ENCODE results near the gene COPRS.
"Not testable (repeated sequence)": the region's sequence is repeated elsewhere in the genome, so short reads cannot be mapped to it uniquely, and the experiment has no call there.

Gene COPRS

DNA sequence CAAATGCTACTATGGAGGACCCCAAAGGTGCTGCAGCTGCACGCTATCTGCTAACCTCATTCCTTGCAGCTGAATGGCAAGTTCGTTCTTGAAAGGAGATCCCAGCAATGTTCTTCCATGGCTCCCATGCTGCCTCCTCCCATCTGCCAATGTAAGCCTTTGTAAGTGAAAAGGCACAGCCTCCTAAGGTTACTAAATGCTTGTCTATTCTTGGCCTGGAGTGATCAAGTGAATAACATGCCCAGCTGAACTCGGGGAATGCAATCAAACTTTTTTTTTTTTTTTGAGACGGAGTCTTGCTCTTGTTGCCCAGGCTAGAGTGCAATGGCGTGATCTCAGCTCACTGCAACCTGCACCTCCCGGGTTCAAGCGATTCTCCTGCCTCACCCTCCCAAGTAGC is 49.2 kb downstream of the COPRS start:
- DNase-seq = not testable (repeated sequence)

DNA sequence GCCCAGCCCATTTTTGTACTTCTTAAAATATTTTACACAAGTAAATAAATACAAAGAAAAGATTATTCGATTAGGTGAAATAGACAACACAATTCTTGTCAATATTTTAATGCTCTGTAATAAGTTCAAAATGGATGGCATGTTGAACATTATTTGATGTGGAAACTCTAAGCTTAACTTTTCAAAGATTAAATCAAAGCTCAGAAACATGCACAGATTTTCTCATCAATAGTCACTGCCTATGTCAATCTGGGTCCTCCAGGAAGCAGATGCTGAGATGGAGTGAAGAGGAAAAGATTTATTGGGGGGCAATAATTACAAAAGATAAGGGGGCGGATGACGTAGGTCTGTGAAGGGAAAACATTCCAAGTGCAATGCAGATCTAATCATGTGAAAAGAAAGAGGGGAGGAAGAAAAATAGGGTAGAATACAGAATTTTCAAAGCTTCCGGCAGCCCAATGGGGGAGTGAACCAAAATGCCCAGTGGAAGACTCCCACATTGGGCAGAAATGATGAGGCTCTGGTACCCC is 50.5 kb downstream of the COPRS start:
- DNase-seq = no peak

DNA sequence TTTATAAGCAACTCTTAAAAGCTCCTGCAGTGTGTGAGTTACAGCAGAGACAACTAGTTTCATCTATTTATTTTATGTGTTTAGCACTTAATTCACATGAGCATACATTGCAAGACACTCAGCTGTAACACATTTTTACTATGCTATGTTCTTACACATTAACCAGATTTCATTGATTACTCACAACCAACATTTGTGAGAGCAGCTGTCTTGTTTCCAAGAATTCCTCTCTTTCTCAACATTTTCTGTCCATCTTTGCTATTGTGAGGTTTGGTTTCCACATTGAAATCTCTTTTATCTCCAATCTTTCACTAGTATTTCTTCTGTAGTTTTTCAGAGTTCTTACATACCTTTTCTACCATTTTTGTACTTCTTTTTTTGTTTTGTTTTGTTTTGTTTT is 51.2 kb downstream of the COPRS start:
- DNase-seq = no peak

DNA sequence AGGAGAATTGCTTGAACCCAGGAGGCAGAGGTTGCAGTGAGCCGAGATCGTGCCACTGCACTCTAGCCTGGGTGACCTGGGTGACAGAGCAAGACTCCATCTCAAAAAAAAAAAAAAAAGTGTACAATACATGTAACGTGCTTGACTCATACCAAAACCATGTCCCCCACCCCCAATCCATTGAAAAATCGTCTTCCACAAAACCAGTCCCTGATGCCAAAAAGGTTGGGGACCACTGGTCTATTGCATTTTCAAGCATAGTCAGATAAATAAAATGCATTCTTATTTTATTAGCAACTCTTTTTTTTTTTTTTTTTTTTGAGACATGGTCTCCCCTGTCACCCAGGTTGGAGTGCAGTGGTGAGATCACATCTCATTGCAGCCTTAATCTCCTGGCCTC is 52.1 kb downstream of the COPRS start:
- DNase-seq = no peak

DNA sequence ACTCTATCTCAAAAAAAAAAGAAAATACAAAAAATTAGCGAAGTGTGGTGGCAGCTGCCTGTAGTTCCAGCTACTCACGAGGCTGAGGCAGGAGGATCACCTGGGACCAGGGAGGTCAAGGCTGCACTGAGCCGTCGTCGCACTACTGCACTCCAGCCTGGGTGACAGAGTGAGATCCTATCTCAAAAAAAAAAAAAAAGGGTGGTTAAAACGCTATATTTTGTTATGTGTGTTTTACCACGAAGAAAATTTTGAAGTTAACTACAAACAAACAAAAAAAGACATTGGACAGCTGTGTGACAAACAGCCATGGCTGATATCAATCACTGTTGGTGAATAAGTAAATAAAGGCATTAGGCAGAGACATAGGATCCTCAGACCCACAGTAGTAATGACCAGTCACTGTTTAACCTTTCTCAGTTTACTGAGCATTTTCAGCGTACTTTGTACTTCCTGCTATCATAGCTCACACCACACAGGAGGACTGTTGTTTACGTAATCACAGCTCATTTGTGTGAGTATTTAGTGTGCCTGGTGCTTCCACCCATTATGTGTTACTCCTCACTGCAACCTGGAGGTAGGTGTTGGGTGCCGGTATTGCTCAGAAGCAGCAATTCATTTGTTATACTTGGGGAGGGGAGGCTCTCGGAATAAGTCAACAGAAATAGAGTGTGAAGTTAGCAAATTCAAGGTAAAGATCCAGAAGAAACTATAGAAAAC is 55.4 kb downstream of the COPRS start:
- DNase-seq = no peak

DNA sequence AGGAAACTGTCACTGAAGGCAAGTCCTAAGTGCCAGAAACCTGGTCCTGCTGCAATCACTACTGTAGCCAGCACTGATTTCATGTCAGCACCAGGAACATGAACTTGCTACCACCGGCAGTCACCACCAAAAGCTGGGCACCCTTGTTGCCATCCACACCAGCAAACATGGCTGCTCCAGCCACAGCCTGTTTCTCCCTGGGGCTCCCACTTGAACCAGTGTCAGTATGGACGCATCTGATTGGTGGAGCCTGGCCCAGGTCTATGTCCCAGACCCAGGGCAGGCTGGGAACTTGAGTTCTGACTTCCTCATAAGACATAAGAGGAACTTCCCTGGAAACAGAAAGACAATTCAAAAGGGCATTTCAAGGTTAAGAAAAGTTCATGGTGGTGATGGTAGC is 56.5 kb downstream of the COPRS start:
- DNase-seq = no peak
